ENCODE data around the gene RAD51B.

GRCh38 chr14:68678471-68678870 is 858.9 kb downstream of the RAD51B start:
- no peak for TF ChIP-seq EP300 (IDR thresholded peaks at IDR 0.05)
- TF ChIP-seq CTCF (IDR thresholded peaks at IDR 0.05): no peak
- TF ChIP-seq POLR2A (IDR thresholded peaks at IDR 0.05): no peak

Data from ovary (tissue), 3 donors.